Measurements from ENCODE around the gene NARF. TPM values are rescaled to one million over a fixed set of nuclear protein-coding genes. Genes with fewer than 3 reads are reported as not detected.

The NARF gene
- total and polyA plus RNA-seq, 9 donors, result 32.1 to 77.5 (median 55.4) TPM

- no peak for DNase-seq
- no peak overlapping the region for H3K27ac ChIP-seq (ENCODE audit: low read length)
- peaks cover 5% of the 10 kb centered on the region for H3K4me1 ChIP-seq (ENCODE audit: control insufficient read depth, insufficient read depth, low read length)
- peaks cover 58% of the 10 kb centered on the region for H3K36me3 ChIP-seq (ENCODE audit: control insufficient read depth, insufficient read depth, low read length)
- 96% methylated on average over 4 of the region's 7 CpGs for WGBS (ENCODE audit: insufficient coverage)
- H3K9me3 ChIP-seq (replicated peaks; ENCODE audit: control insufficient read depth, low read depth, low read length), result no peaks in the 10 kb centered on the region
- H3K27me3 ChIP-seq (ENCODE audit: control insufficient read depth, insufficient read depth, low read length), result no peaks in the 10 kb centered on the region
- no peak overlapping the region for H3K4me3 ChIP-seq (ENCODE audit: low read length)
Observed at GRCh38 chr17:82470065-82470464, 11.5 kb downstream of the NARF start.

GRCh38 chr17:82474223-82475010 is 15.9 kb downstream of the NARF start:
- Histone ChIP-seq H3K4me3 (ENCODE audit: low read length) (no peak overlapping the region), H3K9me3 (replicated peaks; ENCODE audit: control insufficient read depth, low read depth, low read length) (no peaks in the 10 kb centered on the region), H3K27me3 (ENCODE audit: control insufficient read depth, insufficient read depth, low read length) (no peaks in the 10 kb centered on the region), H3K4me1 (ENCODE audit: control insufficient read depth, insufficient read depth, low read length) (peaks cover 9% of the 10 kb centered on the region), H3K36me3 (ENCODE audit: control insufficient read depth, insufficient read depth, low read length) (peaks cover 57% of the 10 kb centered on the region), H3K27ac (ENCODE audit: low read length) (peak overlapping the region; percentile 45)
- WGBS (ENCODE audit: insufficient coverage), result 36% methylated on average over 4 of the region's 11 CpGs
- peak; percentile 87 for DNase-seq

GRCh38 chr17:82475458-82475857 is 16.9 kb downstream of the NARF start:
- H3K27me3 ChIP-seq (ENCODE audit: control insufficient read depth, insufficient read depth, low read length), result no peaks in the 10 kb centered on the region
- H3K4me1 ChIP-seq (ENCODE audit: control insufficient read depth, insufficient read depth, low read length), result peaks cover 15% of the 10 kb centered on the region
- no peak overlapping the region for H3K4me3 ChIP-seq (ENCODE audit: low read length)
- H3K36me3 ChIP-seq (ENCODE audit: control insufficient read depth, insufficient read depth, low read length), result peaks cover 61% of the 10 kb centered on the region
- WGBS (ENCODE audit: insufficient coverage), result 80% methylated on average over 2 of the region's 8 CpGs
- H3K27ac ChIP-seq (ENCODE audit: low read length), result no peak overlapping the region
- H3K9me3 ChIP-seq (replicated peaks; ENCODE audit: control insufficient read depth, low read depth, low read length), result no peaks in the 10 kb centered on the region
- no peak for DNase-seq

GRCh38 chr17:82477934-82478333 is 19.4 kb downstream of the NARF start:
- Histone ChIP-seq H3K4me3 (ENCODE audit: low read length) (no peak overlapping the region), H3K9me3 (replicated peaks; ENCODE audit: control insufficient read depth, low read depth, low read length) (no peaks in the 10 kb centered on the region), H3K36me3 (ENCODE audit: control insufficient read depth, insufficient read depth, low read length) (peaks cover 78% of the 10 kb centered on the region), H3K4me1 (ENCODE audit: control insufficient read depth, insufficient read depth, low read length) (peaks cover 15% of the 10 kb centered on the region), H3K27ac (ENCODE audit: low read length) (no peak overlapping the region), H3K27me3 (ENCODE audit: control insufficient read depth, insufficient read depth, low read length) (no peaks in the 10 kb centered on the region)
- WGBS (ENCODE audit: insufficient coverage), result 82% methylated on average over 7 of the region's 8 CpGs
- DNase-seq, result no peak

- H3K27me3 ChIP-seq (ENCODE audit: control insufficient read depth, insufficient read depth, low read length), result no peaks in the 10 kb centered on the region
- no peak overlapping the region for H3K27ac ChIP-seq (ENCODE audit: low read length)
- H3K9me3 ChIP-seq (replicated peaks; ENCODE audit: control insufficient read depth, low read depth, low read length), result no peaks in the 10 kb centered on the region
- H3K36me3 ChIP-seq (ENCODE audit: control insufficient read depth, insufficient read depth, low read length), result peaks cover 87% of the 10 kb centered on the region
- H3K4me1 ChIP-seq (ENCODE audit: control insufficient read depth, insufficient read depth, low read length), result peaks cover 15% of the 10 kb centered on the region
- H3K4me3 ChIP-seq (ENCODE audit: low read length), result no peak overlapping the region
- DNase-seq, result no peak
- 57% methylated on average over 3 of the region's 5 CpGs for WGBS (ENCODE audit: insufficient coverage)
Observed at GRCh38 chr17:82479602-82480001, 21.1 kb downstream of the NARF start.

GRCh38 chr17:82480318-82480717 is 21.8 kb downstream of the NARF start:
- no peak overlapping the region for H3K27ac ChIP-seq (ENCODE audit: low read length)
- WGBS (ENCODE audit: insufficient coverage), result 27% methylated on average over 8 of the region's 9 CpGs
- H3K36me3 ChIP-seq (ENCODE audit: control insufficient read depth, insufficient read depth, low read length), result peaks cover 90% of the 10 kb centered on the region
- H3K4me1 ChIP-seq (ENCODE audit: control insufficient read depth, insufficient read depth, low read length), result peaks cover 10% of the 10 kb centered on the region
- peak; percentile 70 for DNase-seq
- H3K27me3 ChIP-seq (ENCODE audit: control insufficient read depth, insufficient read depth, low read length), result no peaks in the 10 kb centered on the region
- H3K9me3 ChIP-seq (replicated peaks; ENCODE audit: control insufficient read depth, low read depth, low read length), result no peaks in the 10 kb centered on the region
- H3K4me3 ChIP-seq (ENCODE audit: low read length), result no peak overlapping the region

- no peak for DNase-seq
- Histone ChIP-seq H3K36me3 (ENCODE audit: control insufficient read depth, insufficient read depth, low read length) (peaks cover 94% of the 10 kb centered on the region), H3K27me3 (ENCODE audit: control insufficient read depth, insufficient read depth, low read length) (no peaks in the 10 kb centered on the region), H3K4me1 (ENCODE audit: control insufficient read depth, insufficient read depth, low read length) (peaks cover 12% of the 10 kb centered on the region), H3K9me3 (replicated peaks; ENCODE audit: control insufficient read depth, low read depth, low read length) (no peaks in the 10 kb centered on the region), H3K27ac (ENCODE audit: low read length) (no peak overlapping the region), H3K4me3 (ENCODE audit: low read length) (no peak overlapping the region)
- whole genome bisulfite sequencing (ENCODE audit: insufficient coverage), result 75% methylated on average over 4 of the region's 6 CpGs
Observed at GRCh38 chr17:82483204-82483660, 24.7 kb downstream of the NARF start.

- DNase-seq, result no peak
- 91% methylated on average over 7 of the region's 9 CpGs for WGBS (ENCODE audit: insufficient coverage)
- H3K9me3 ChIP-seq (replicated peaks; ENCODE audit: control insufficient read depth, low read depth, low read length), result no peaks in the 10 kb centered on the region
- no peaks in the 10 kb centered on the region for H3K27me3 ChIP-seq (ENCODE audit: control insufficient read depth, insufficient read depth, low read length)
- no peak overlapping the region for H3K4me3 ChIP-seq (ENCODE audit: low read length)
- peaks cover 91% of the 10 kb centered on the region for H3K36me3 ChIP-seq (ENCODE audit: control insufficient read depth, insufficient read depth, low read length)
- H3K4me1 ChIP-seq (ENCODE audit: control insufficient read depth, insufficient read depth, low read length), result peaks cover 12% of the 10 kb centered on the region
- no peak overlapping the region for H3K27ac ChIP-seq (ENCODE audit: low read length)
Observed at GRCh38 chr17:82483836-82484235, 25.3 kb downstream of the NARF start.

- H3K27ac ChIP-seq (ENCODE audit: low read length), result no peak overlapping the region
- no peaks in the 10 kb centered on the region for H3K27me3 ChIP-seq (ENCODE audit: control insufficient read depth, insufficient read depth, low read length)
- H3K4me3 ChIP-seq (ENCODE audit: low read length), result no peak overlapping the region
- H3K9me3 ChIP-seq (replicated peaks; ENCODE audit: control insufficient read depth, low read depth, low read length), result no peaks in the 10 kb centered on the region
- 68% methylated on average over 12 of the region's 13 CpGs for WGBS (ENCODE audit: insufficient coverage)
- H3K4me1 ChIP-seq (ENCODE audit: control insufficient read depth, insufficient read depth, low read length), result peaks cover 12% of the 10 kb centered on the region
- no peak for DNase-seq
- peaks cover 73% of the 10 kb centered on the region for H3K36me3 ChIP-seq (ENCODE audit: control insufficient read depth, insufficient read depth, low read length)
Observed at GRCh38 chr17:82486231-82487094, 27.9 kb downstream of the NARF start.

- peaks cover 12% of the 10 kb centered on the region for H3K4me1 ChIP-seq (ENCODE audit: control insufficient read depth, insufficient read depth, low read length)
- DNase-seq, result peak; percentile 65
- no peak overlapping the region for H3K27ac ChIP-seq (ENCODE audit: low read length)
- no peaks in the 10 kb centered on the region for H3K9me3 ChIP-seq (replicated peaks; ENCODE audit: control insufficient read depth, low read depth, low read length)
- H3K36me3 ChIP-seq (ENCODE audit: control insufficient read depth, insufficient read depth, low read length), result peaks cover 59% of the 10 kb centered on the region
- WGBS (ENCODE audit: insufficient coverage), result 67% methylated on average over 11 of the region's 14 CpGs
- H3K27me3 ChIP-seq (ENCODE audit: control insufficient read depth, insufficient read depth, low read length), result no peaks in the 10 kb centered on the region
- no peak overlapping the region for H3K4me3 ChIP-seq (ENCODE audit: low read length)
Observed at GRCh38 chr17:82487910-82488309, 29.4 kb downstream of the NARF start.

All from muscle of leg (tissue), 11 donors.